Mesenchymal stem cell (in vitro differentiated cells and primary cell): ENCODE results near the gene CAMK4.

ENCODE experiments used
- DNase-seq: peaks from one replicate; pipeline ENCODE4 v3.0.0-alpha.2; 2013
- H2AFZ ChIP-seq: one replicate; pipeline ENCODE4 v1.6.1; 2013; ENCODE audit warnings: low read depth, mild to moderate bottlenecking, control low read depth, inconsistent platforms, low read length, moderate library complexity
- H2AK5ac ChIP-seq: 2 replicates; pipeline ENCODE4 v1.6.1; 2013; ENCODE audit warnings: low read length, moderate library complexity, mild to moderate bottlenecking, inconsistent platforms; ENCODE audit not compliant: severe bottlenecking
- H2BK120ac ChIP-seq: one replicate; pipeline ENCODE4 v1.6.1; 2013; ENCODE audit warnings: low read depth, mild to moderate bottlenecking, inconsistent platforms, low read length, moderate library complexity
- H2BK12ac ChIP-seq, 2 experiments: one replicate each; pipeline ENCODE4 v1.6.1; 2013; ENCODE audit warnings: inconsistent platforms in 2 of 2, low read length in 2 of 2, mild to moderate bottlenecking in 2 of 2, moderate library complexity in 2 of 2, control low read depth in 1 of 2
- H2BK15ac ChIP-seq: one replicate; pipeline ENCODE4 v1.6.1; 2013; ENCODE audit warnings: mild to moderate bottlenecking, low read depth, inconsistent platforms; ENCODE audit not compliant: poor library complexity, severe bottlenecking
- H2BK5ac ChIP-seq: 2 replicates; pipeline ENCODE4 v1.6.1; 2013; ENCODE audit warnings: low read depth, mild to moderate bottlenecking, low read length, control low read depth, inconsistent platforms; ENCODE audit not compliant: poor library complexity, severe bottlenecking
- H3K14ac ChIP-seq, 2 experiments: one replicate each; pipeline ENCODE4 v1.6.1; 2013; ENCODE audit warnings: inconsistent platforms in 2 of 2, low read length in 2 of 2, control low read depth in 1 of 2, mild to moderate bottlenecking in 1 of 2, moderate library complexity in 1 of 2
- H3K18ac ChIP-seq, 2 experiments: one replicate each; pipeline ENCODE4 v1.6.1; 2013; ENCODE audit warnings: inconsistent platforms in 2 of 2, low read length in 2 of 2, control low read depth in 1 of 2, low read depth in 1 of 2, mild to moderate bottlenecking in 1 of 2
- H3K23ac ChIP-seq, 2 experiments: one replicate each; pipeline ENCODE4 v1.6.1; 2013; ENCODE audit warnings: inconsistent platforms in 2 of 2, low read length in 2 of 2, mild to moderate bottlenecking in 2 of 2, moderate library complexity in 2 of 2, control low read depth in 1 of 2
- H3K27ac ChIP-seq: 2 replicates; pipeline ENCODE4 v1.5.1; 2013; ENCODE audit warnings: mild to moderate bottlenecking, moderate library complexity, low read length, control low read depth, inconsistent platforms; ENCODE audit not compliant: poor library complexity, severe bottlenecking
- H3K27me3 ChIP-seq, 2 experiments: 2 replicates each; pipeline versions ENCODE4 v1.6.1 to v1.7.0; 2013; ENCODE audit warnings: low read length in 2 of 2, mild to moderate bottlenecking in 2 of 2, moderate library complexity in 2 of 2, control low read depth in 1 of 2, inconsistent platforms in 1 of 2; ENCODE audit not compliant: control insufficient read depth in 1 of 2, insufficient read depth in 1 of 2
- H3K36me3 ChIP-seq, 2 experiments: 2 replicates each; pipeline versions ENCODE4 v1.6.1 to v1.7.0; 2013; ENCODE audit warnings: low read length in 2 of 2, control low read depth in 1 of 2, inconsistent platforms in 1 of 2, low read depth in 1 of 2, mild to moderate bottlenecking in 1 of 2; ENCODE audit not compliant: insufficient read depth in 2 of 2, control insufficient read depth in 1 of 2
- H3K4ac ChIP-seq, 2 experiments: one replicate each; pipeline ENCODE4 v1.6.1; 2013; ENCODE audit warnings: inconsistent platforms in 2 of 2, low read length in 2 of 2, mild to moderate bottlenecking in 2 of 2, moderate library complexity in 2 of 2, control low read depth in 1 of 2, low read depth in 1 of 2
- H3K4me1 ChIP-seq: 2 replicates; pipeline ENCODE4 v1.6.1; 2013; ENCODE audit warnings: low read depth, low read length, control low read depth; ENCODE audit not compliant: control insufficient read depth, insufficient read depth
- H3K4me2 ChIP-seq: 2 replicates; pipeline ENCODE4 v1.6.1; 2013; ENCODE audit warnings: low read length, mild to moderate bottlenecking, inconsistent platforms; ENCODE audit not compliant: poor library complexity, severe bottlenecking
- H3K4me3 ChIP-seq, 2 experiments: 2 replicates each; pipeline versions ENCODE4 v1.5.1 to v1.7.0; 2013; ENCODE audit warnings: low read length in 2 of 2, mild to moderate bottlenecking in 2 of 2, control low read depth in 1 of 2, low read depth in 1 of 2; ENCODE audit not compliant: insufficient read depth in 1 of 2
- H3K79me1 ChIP-seq: replicated peaks from 2 replicates; pipeline ENCODE4 v1.6.1; 2013; ENCODE audit warnings: mild to moderate bottlenecking, control low read depth, low read length, inconsistent platforms; ENCODE audit not compliant: poor library complexity, severe bottlenecking
- H3K9ac ChIP-seq: 2 replicates; pipeline ENCODE4 v1.7.0; 2013; ENCODE audit warnings: mild to moderate bottlenecking, low read length, moderate library complexity
- H3K9me3 ChIP-seq: 2 replicates; pipeline ENCODE4 v1.7.0; 2013; ENCODE audit warnings: mild to moderate bottlenecking, low read length; ENCODE audit not compliant: control insufficient read depth
- H4K8ac ChIP-seq: one replicate; pipeline ENCODE4 v1.6.1; 2013; ENCODE audit warnings: inconsistent platforms, mild to moderate bottlenecking, low read length, moderate library complexity
- H4K91ac ChIP-seq: one replicate; pipeline ENCODE4 v1.6.1; 2013; ENCODE audit warnings: mild to moderate bottlenecking, low read length, inconsistent platforms
- WGBS: methylation state at CpG from one replicate; pipeline ENCODE4 v1.1.7; 2013; ENCODE audit warnings: mixed read lengths; 5-methylcytosine and 5-hydroxymethylcytosine counted together

Gene CAMK4

DNA sequence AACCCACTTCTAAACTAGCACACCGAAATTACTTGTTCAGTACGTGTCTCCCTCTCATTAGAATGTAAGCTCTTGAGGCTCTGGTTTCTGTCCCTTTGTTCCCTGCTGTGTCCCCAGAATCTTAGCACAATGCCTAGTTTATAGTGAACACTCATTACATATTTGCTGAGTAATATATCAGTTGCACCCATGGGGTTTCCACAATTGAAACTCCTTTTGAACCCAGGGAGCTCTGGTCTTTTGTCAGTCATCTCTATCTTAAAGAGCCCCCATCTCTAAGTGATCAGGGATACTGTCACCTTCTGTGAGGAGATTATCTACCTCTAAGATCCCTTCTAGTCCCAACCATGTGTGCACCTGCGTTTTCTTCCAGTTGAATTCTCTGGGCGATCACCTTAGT lies 12.8 kb downstream of the CAMK4 start:
- Histone ChIP-seq H3K9ac (no peak overlapping the region), H3K27ac (no peak overlapping the region), H3K14ac (no peak overlapping the region), H3K4me2 (no peak overlapping the region), H3K23ac (no peak overlapping the region), H3K18ac (no peak overlapping the region), H2BK15ac (no peak overlapping the region), H4K8ac (no peak overlapping the region), H3K4me1 (peaks cover 2% of the 10 kb centered on the region), H3K4ac (peak overlapping the region in 1 of 2 experiments; percentile 21), H4K91ac (no peak overlapping the region), H2BK12ac (peak overlapping the region in 1 of 2 experiments; percentile 18), H3K9me3 (no peaks in the 10 kb centered on the region), H3K36me3 (no peaks in the 10 kb centered on the region), H3K4me3 (no peak overlapping the region), H2AK5ac (no peak overlapping the region), H2BK5ac (no peak overlapping the region), H2BK120ac (no peak overlapping the region), H2AFZ (no peak overlapping the region), H3K79me1 (no peaks in the 10 kb centered on the region), H3K27me3 (no peaks in the 10 kb centered on the region)
- no peak for DNase-seq
- WGBS: 90% methylated on average over 4 of the region's 4 CpGs

DNA sequence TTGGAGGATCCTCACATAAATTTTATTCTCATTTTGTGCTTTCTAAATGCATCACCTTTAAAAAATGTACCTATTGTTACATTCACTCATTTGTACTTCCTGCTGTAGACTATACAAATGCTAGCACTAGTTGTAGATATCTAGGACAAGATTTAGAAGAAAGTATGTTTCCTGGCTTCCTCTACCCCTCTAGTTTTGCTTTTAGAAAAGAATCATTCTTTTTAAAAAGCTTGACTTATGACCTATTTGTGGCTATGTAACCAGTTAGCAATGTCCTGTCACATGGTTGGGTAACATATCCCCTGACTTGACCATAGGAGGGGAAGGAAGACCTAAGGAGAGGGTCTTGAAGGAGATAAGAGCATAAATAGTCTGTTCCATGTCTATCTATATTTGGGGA lies 13.3 kb downstream of the CAMK4 start:
- Histone ChIP-seq H3K27me3 (no peaks in the 10 kb centered on the region), H2BK12ac (no peak overlapping the region), H2BK5ac (no peak overlapping the region), H3K79me1 (no peaks in the 10 kb centered on the region), H3K4me2 (no peak overlapping the region), H3K4ac (no peak overlapping the region), H2BK15ac (no peak overlapping the region), H2BK120ac (no peak overlapping the region), H3K9ac (no peak overlapping the region), H3K14ac (no peak overlapping the region), H4K91ac (no peak overlapping the region), H3K4me1 (peaks cover 2% of the 10 kb centered on the region), H3K36me3 (no peaks in the 10 kb centered on the region), H3K27ac (no peak overlapping the region), H3K23ac (no peak overlapping the region), H3K9me3 (no peaks in the 10 kb centered on the region), H3K4me3 (no peak overlapping the region), H2AK5ac (no peak overlapping the region), H4K8ac (no peak overlapping the region), H2AFZ (no peak overlapping the region), H3K18ac (no peak overlapping the region)
- peak; percentile 35 for DNase-seq

DNA sequence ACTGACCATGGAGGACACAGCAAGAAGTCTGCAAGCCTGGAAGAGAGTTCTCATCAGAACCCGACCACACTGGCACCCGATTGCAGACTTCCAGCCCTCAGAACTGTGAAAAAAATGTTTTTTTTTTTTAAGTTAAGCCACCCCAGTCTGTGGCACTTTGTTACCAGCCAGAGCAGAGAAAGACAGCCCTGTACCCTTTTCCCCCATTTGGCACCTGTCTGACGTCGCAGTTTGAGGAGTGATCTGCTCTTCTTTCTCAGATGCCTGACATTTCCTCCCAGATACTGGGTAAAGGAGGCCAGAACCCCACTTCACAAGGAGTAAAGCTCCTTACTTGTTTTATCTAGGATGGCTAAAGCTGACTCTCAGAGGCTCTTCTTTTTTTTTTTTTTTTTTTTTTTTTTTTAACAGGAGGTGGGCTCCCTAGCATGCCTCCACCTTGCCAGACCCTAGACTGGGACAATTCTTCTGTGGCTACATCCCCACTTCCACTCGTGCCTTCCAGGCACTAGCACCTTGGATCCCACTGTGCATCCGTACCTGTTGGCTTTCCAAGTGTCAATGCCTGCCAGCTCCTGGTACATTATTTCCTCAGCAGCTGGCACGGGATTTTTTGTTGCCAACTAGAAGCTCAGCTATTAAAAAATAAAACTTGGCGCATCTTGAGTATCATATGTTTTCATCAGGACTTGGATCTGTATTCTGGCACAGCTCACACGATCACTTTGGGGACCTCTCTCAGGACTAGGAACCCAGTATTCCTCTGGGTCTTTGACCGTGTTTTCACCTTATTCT lies 14.4 kb downstream of the CAMK4 start:
- Histone ChIP-seq H2BK15ac (no peak overlapping the region), H3K14ac (no peak overlapping the region), H2BK120ac (no peak overlapping the region), H4K8ac (no peak overlapping the region), H3K18ac (peak overlapping the region in 1 of 2 experiments; percentile 28), H3K9ac (no peak overlapping the region), H3K23ac (no peak overlapping the region), H3K36me3 (no peaks in the 10 kb centered on the region), H3K27me3 (peaks cover 0 to 4% of the 10 kb centered on the region in 2 experiments), H2BK12ac (peak overlapping the region in 1 of 2 experiments; percentile 95), H3K9me3 (no peaks in the 10 kb centered on the region), H2BK5ac (no peak overlapping the region), H2AK5ac (no peak overlapping the region), H4K91ac (no peak overlapping the region), H3K4me2 (no peak overlapping the region), H3K4ac (no peak overlapping the region), H3K4me3 (no peak overlapping the region), H3K27ac (no peak overlapping the region), H2AFZ (no peak overlapping the region), H3K4me1 (peaks cover 2% of the 10 kb centered on the region), H3K79me1 (no peaks in the 10 kb centered on the region)
- WGBS: 96% methylated on average over 10 of the region's 10 CpGs
- no peak for DNase-seq

DNA sequence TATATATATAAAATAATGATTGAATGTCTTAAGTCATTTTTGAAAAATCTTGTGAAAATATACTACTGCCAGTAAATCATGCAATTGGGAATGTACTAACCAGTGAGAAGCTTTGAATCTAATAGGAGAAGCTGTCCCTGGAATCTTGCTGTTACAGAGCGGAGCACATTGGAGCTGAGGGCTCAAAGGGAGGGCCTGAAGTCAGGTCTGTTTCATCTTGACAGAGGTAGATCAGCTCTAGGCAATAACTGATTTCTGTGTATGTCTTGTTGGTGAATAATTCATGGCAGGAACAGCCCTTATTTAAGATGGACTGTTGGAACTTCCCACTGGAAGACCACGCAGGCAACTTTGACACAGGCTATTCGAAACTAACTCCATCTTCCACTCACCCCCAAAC lies 17.5 kb downstream of the CAMK4 start:
- no peak overlapping the region for H3K18ac ChIP-seq
- no peaks in the 10 kb centered on the region for H3K36me3 ChIP-seq
- H3K4me3 ChIP-seq: no peak overlapping the region
- H3K4me2 ChIP-seq: no peak overlapping the region
- no peaks in the 10 kb centered on the region for H3K79me1 ChIP-seq
- H2BK120ac ChIP-seq: no peak overlapping the region
- WGBS: 71% methylated on average over 3 of the region's 3 CpGs
- H3K4ac ChIP-seq: no peak overlapping the region
- H3K27ac ChIP-seq: no peak overlapping the region
- H4K91ac ChIP-seq: no peak overlapping the region
- no peak overlapping the region for H4K8ac ChIP-seq
- no peak overlapping the region for H3K14ac ChIP-seq
- peaks cover 2% of the 10 kb centered on the region for H3K4me1 ChIP-seq
- no peak for DNase-seq
- H2BK5ac ChIP-seq: no peak overlapping the region
- H3K9me3 ChIP-seq: no peaks in the 10 kb centered on the region
- no peak overlapping the region for H2BK15ac ChIP-seq
- no peak overlapping the region for H2BK12ac ChIP-seq
- peaks cover 0 to 4% of the 10 kb centered on the region in 2 experiments for H3K27me3 ChIP-seq
- no peak overlapping the region for H3K9ac ChIP-seq
- H3K23ac ChIP-seq: no peak overlapping the region
- H2AFZ ChIP-seq: no peak overlapping the region
- H2AK5ac ChIP-seq: no peak overlapping the region
